Measurements from ENCODE around the gene MATN1.

MATN1 gene

DNA sequence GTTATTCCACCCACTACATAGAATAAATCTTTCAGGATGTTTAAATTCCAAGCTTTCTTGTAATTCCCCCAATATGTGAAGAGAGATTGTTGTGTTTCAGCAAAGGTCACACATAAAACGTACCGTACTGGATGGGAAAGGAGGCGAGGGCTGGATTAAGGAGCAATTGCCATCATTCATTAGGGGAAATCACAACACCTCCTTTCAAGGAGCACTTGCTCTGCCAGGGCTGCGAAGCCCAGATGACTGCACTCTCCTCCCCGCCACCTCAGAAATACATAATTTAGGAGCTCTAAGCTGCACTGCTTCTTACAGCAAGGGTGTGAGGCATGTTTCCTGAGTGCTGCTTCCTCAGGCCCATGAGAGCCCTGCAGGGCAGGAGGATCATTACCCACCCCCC, 29.6 kb downstream of the MATN1 start:
- DNase-seq: peak; percentile 10

DNA sequence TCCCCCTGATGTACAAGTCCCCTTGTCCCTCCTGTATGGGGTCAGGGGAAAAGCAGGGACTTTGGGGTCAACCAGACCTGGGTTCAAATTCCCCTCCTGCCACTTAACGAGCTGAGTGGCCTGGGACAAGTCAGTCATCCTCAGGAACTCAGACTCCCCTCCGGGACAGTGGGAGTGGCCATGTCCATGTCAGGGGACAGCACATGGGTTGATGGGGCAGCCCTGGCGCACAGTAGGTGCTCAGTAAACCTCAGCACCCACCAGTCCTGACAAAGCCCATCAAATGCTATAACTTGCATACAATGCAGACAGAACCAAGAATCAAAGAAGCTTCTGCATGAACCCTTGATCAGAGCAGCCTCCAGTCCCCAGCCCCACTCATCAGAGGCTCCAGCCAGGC, 30.0 kb downstream of the MATN1 start:
- DNase-seq: peak; percentile 38

DNA sequence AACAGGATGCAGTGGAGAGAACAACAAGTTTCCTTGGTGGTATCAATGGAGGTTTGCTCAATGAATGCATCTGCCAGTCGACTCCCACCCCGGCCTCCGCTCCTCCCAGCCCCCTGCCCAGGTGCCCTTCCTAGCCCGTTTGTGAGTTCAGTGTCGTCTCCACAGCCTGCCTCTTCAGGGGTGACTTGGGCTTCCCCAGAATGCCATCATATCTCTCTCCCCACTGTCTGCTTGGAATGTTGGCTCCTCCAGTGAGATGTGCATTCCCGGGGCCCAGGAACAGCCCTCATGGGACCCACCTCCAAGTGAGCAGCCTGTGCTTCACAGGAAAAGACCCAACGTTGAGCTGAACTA, 30.5 kb downstream of the MATN1 start:
- peak; percentile 17 for DNase-seq

DNA sequence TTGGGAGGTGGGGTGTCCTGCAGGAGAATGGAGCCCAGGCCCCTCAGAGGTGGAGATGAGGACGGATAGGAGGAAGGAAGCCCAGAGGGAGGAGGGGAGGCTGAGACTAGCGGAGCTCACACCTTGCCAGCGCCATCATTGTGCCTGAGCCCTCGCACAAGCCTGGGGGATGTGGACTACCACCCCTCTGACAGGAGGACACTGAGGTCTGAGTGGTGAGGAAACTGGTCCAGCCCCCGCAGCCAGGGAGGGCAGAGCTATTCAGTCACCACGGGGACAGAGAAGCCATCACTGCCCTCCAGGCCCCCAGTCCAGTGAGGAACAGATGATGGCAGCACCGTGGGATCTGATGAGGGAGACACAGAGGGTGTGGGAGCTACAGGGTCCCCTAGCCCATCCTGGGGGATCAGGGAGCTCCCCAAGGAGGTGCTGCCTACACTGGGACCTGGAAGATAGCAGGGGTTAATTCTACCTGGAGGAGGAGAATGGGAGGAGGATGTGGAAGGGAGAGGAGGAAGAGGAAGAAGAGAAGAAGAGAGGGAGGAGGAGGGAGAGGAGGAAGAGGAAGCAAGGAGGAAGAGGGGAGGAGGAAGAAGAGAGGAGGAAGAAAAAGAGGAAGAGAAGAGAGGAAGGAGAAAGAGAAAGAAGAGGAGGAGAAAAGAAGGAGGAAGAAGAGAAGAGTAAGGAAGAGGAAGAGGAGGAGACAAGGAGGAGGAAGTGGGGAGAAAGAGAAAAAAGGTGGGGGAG, 31.0 kb downstream of the MATN1 start:
- peak; percentile 25 for DNase-seq

DNA sequence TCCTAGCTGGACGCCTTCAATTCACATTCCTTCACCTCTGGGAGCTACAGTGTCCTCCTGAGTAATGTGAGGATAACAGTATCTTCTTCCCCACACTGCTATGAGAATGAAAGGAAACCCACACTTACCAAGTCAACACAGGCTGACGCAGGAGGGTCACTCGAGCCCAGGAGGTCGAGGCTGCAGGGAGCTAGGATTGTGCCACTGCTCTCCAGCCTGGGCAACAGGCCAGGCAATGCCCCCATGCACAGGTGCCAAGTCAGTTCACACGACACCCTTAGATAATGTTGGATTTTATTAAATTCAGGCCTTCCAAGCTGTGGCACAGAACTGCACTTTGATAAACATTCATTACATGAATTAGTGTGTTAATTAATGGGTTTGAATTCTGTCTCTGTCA, 31.9 kb downstream of the MATN1 start:
- DNase-seq: peak; percentile 21

DNA sequence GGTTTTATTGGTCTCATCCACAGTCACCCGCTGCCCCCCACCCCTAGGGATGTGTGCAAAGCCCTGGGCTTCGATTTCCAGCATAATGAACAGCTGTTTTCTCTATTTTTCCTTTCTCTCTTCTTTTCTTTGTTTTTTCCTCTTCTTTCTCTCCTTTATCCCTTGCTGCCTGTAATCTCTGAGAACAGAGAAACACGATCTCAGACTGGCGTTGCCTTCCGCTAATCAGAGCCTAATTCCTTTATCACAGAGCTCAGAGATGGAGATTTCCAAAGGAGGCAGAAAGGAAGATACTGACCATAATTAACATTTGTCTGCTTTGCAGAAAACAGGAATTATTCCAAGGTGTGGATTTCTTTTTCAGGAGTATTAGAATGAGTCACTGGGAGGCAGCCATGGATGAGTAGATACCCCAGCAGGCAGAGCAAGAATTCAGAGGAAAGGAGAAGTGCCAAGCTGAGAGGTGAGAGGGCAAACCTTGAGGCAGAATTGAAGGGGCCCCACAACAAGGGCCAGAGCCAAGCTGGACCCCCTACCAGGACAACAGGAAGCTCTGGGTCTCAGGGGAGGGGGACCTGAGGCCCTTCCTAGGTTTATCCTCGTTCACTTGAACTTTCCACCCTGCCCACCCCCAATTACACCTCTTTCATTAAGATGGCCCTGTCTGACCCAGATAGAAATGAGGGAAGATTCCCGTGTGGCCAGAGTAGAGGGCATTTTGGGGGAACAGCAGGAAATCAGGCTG, 33.3 kb downstream of the MATN1 start:
- peak; percentile 27 for DNase-seq

DNA sequence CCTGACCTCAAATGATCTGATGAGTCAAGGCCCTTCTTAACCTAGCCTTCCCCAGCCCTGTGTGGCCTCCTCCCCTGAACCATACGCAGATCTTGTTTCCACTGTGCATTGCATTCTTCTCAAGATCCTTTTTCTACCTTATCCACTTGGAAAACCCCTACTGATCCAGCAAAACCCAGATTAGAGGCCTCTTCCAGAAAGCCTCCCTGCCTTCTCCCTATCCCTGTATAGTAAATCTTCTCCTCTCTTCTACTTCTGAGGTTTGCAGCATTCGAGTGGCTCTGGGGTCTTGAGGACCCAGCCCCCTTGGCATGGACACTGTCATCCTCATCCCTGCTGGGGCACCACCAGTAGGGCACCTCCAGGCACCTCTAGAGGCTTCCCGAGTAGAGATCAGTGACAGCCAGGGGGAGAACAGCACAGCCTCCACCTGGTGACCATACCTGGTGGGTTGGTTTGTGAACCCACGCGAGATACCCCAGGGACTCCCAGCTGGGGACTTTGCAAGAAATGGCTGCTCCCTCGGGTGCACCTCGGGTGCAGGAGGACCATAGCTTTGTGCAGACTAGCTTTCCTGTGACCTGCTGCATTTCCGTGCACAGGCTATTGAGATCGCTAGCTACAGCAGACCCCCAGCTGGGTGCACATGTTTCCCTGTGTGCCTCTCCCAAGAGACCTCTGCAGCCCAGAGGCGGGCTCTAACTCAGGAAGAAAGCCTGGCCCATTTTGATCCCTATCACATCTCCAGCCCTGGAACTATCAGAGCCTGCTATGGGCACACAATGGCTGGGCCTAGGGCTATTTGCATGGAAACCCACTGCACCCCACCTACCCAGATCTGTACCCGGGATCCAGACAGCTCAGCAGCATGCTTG, 34.2 kb downstream of the MATN1 start:
- DNase-seq: peak; percentile 35

DNA sequence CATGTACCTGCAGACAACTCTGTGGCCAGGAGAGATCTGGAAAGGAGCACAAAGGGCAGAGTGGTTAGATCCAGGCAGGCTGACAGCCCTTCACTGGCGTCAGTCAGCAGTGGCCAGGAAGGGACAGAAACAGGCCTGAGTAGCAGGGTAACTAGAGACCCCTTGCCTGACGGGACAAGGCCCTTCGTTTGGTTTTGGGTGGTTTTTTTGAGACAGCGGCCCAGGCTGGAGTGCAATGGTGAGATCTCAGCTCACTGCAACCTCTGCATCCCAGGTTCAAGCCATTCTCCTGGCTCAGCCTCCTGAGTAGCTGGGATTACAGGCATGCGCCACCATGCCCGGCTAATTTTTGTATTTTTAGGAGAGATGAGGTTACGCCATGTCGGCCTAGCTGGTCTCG, 34.9 kb downstream of the MATN1 start:
- peak; percentile 32 for DNase-seq

DNA sequence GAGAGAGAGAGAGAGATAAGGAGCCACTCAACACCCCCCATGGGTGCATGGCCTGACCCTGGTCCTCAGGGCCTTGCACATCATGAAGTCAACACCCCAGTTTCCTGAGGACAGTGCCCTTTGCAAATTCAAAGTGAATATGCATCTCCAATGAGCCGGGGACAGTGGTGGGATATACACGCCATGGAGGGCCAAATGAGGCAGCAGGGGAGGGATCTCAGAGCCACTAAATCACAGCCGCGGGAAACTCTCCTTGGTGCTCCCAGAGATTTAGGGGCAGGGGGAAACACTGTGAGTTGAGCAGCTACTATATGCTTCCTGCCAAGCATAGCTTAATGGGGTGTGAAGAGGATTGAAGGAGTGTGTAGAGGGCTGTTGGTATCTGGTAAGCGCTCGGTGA, 35.5 kb downstream of the MATN1 start:
- peak; percentile 18 for DNase-seq

DNA sequence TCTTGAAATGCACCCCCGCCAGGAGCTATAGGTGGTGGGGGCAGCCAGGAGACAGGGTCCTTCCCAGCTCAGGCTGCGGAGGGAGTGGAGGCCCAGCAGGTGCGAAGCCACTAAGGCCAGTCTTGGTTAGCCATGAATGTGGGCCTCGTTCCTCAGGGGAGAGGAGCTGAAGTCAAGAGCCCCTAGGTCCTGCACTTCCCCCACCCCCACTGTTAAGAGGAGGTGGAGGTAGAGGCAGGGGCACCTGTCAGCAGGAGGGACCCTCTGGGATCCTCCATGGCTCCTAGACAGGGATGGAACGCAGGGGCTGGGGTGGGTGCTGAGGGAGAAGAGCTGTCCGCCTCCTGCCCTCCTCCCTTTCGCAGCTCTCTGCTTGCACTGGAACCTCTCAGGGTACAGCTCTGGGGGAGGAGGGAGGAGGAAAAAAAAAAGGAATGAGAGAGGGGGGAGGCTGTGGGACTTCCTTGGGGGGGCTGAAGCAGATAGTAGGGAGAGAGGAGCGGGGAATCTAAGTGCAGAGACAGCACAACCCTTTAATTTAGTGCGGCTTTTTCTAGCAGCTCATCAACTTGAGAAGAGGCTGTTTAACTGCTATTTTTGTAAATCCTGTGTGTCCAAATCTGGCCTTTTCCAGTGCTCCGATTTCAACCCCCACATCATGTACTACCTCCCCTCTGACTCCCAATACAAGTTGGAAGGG, 37.0 kb downstream of the MATN1 start:
- peak; percentile 36 for DNase-seq

DNA sequence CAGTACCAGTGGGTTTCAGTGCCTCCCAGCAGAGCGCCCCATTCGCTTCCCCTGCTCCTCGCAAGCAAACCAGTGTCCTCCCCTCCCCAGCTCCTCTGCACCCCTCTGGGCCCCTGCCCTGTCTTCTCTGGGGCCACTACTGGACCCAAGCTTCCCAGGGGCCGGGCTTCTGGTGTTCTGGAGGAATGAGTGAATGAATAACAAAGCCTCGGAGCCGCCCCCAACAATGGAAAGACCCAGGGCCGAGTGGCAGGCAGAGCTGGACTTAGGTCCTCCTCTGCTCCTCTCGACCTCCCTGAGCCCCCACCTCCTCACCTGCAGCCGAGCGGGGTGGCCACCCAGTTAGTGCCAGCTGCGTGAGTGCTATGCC, 37.6 kb downstream of the MATN1 start:
- DNase-seq: peak; percentile 39

DNA sequence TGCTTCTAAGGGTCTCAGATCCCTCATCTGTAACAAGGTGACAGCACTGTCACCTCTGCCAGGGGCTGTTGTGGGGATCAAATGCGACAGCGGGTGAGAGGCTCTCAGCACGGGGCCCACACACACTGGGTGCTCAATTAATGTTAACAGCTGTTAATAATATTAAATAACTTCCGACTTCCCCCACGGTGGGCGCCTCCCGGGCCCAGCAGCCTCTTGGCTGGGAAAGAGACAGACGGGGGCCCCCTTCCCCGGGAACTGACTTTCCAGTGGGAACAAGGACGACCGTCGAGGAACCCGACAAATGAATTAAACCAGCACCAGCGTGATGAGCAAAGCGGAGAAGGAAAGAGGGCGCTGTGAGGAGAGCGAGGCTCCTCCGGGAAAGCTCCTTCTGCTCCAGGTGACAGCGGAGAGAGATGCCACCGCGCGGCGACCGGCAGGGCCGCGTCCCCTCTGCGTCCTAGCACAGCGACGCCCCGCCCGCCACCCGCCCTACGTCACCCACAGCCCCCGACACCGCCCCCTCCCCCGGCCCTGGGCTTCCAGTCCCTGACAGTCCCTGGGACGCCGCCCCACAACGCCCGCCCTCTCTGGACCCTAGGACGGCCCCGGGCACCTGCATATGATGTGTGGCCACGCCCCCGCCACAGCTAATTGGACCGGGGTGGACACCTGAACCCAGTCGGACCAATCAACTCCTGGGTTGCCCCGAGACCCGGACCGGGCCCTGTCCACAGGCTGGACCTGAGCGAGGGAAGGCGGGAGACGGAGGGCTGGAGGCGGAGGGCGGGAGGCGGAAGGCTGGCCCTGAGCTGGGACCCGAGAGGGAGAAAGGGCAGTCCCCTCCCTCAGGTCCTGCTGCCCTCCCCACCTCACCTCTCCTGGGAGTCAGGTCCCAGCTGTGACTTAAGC, 38.2 kb downstream of the MATN1 start:
- peak; percentile 42 for DNase-seq

DNA sequence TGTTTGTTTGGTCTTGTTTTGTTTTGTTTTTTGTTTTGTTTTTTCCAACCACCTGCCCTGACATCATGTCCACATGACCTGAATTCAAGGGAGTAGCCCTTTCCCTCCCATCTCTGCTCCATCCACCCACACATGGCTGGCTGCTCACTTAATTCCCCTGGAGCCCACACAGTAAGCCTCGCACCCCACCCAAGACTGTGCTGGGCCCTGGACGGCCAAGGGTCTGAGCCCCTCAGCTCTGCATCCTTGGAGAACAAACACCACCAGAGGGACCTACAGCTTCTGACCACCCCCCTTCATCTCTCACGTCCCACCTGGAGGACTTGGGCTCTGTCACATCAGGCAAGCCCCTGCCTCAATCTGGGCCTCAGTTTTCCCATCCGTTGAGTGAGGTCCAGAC, 39.1 kb downstream of the MATN1 start:
- DNase-seq: no peak

DNA sequence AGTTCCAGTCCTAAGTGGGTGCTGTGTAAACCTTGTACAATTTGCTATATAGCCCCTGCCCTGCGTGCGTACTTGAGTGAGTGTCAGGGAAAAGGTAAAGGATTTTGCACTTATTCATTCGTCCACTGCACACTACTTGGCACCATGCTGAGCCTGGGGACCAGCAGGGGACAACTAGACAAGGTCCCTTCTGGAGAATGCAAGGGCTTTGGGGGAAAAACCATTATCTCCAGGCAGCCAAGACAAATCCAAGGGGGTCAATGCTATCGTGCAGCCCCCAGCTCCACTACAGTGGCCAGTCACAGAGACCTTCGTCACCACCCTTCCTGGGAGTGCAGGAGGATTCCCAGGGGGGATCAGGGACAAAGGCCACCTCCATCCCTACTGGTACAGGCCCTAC, 39.7 kb downstream of the MATN1 start:
- peak; percentile 12 for DNase-seq

DNA sequence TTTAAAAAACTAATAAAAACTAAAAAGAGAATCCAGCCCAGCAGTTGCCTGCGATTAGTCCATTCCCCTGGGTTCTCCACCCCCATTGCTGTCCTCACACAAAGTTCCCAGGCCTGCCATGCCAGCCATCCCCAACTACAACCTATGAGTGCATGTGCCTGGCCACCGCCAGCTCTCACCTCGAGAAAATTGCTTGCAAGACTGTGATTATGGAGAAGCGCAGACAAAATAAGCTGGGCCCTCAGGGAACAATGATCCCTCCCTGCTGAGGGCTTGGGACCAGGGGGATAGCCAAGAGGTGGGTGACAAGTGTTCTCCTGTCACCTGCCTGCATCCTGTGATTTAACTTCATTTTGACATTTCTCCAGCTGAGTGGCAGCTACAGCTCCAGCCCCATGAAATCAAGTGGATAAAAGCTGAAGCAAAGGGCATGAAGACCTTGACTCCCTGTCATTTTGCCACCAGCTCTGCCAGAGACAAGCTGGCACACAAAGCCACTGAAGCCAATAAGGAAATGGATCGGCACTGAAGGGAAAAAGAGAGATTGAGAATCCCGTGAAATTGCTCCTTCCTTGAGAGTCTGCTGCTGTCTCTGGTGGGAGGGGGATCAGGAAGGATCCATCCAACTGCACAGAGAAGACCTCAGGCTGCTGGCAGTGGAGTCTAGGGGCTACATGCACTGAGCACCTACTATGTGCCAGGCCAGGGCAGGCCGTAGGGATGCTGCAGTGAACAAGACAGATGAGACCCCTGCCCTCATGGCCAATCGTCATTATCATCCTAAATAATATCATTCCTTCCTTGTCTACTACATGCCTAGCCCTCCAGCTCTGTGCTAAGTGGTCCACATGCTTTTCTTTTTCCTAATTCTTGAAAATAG, 40.7 kb downstream of the MATN1 start:
- peak; percentile 6 for DNase-seq

DNA sequence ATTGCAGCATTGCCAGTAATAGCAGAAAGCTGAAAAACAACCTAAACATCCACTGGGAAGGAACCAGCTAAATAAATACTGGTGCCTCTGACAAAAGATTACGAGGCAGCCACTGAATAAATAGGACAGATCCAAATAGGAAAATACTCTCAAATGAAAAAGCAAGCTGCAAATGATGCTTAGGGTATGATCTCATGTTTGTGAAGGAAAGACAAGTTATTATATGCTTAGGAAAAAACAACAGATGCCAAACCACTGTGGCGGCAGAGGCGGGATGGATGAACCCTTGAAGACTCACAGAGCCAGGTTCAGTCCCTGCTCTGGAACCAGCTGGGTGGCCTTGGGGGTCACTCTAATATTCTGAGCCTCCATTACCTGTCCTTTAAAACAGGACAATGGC, 41.6 kb downstream of the MATN1 start:
- DNase-seq: peak; percentile 44

DNA sequence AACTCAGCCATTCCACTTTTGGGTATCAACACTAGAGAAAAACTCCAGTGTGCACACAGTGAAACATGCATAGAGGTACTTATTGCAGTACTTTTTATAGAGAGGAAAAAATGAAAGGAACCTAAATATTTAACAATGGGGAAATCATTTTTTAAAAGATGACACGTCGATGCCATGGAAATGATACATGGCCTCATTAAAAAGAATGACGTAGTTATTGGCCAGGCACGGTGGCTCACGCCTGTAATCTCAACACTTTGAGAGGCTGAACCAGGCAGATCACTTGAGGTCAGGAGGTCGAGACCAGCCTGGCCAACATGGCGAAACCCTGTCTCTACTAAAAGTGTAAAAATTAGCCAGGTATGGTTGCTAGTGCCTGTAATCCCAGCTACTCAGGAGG, 42.5 kb downstream of the MATN1 start:
- DNase-seq: no peak

DNA sequence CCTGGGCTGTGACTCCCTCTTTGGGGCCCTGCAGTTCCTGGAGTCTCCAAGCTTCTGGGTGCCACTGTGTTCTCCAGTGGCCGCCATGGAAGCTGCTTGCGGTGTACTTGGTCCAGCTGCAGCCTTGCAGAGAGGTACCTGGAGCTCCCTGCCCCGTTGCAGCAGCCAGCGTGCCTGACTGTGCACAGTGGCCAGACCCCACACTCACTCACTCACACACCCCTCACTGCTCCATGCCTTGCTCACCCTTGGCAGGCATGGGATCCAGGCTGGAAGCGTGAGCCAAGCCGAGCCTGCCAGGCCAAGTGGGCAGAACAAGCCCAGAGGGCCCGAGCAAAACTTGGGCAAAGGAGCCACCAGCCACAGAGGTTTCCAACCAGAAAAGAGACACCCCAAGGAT, 43.0 kb downstream of the MATN1 start:
- peak; percentile 19 for DNase-seq

DNA sequence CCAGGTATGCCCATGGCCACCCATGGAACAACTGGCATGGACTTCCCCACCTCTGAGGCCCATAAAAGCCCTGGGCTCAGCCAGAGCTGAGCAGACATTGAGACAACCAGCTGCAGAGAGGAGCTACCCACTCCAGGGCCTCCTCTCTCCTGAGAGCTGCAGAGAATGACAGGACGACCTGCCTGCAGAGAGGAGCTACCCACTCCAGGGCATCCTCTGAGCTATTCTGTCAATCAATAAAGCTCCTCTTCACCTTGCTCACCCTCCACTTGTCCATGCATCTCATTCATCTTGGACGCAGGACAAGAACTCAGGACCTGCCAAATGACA, 43.4 kb downstream of the MATN1 start:
- no peak for DNase-seq

DNA sequence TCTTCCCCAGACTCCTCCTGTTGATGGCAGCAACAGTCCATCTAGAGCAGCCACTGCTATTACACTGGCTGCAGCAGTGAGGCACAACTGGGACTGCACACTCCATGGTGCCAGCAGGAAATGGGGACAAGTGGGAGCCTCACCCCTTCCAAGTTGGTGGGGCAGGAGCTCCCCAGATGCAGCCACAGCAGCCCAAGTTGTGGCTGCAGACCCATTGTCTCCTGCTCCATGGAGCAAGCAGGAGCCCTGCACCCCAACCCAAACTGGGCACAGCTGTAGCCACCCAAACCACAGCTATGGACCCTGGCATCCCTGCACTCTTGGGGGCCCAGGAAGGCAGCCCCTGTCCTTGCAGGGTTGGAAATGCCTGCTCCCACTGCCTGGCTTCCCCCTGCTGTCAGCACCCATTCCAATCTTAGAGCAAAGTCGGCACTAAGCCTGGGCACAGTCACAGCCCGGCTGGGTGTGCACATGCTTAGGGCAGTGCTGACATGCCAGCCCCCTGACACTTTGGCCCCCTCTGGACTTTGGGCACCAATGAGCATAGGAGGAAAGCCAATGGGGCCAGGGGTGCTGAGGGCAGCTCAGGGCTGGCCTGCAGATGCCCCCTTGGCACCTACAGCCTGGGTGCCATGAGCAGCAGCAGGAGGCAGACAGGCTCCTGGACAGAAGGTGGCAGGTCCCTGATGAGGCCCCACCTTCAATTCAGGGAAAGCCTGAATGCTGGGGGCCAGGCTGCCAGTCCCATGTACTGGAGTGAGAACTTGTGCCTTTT, 44.0 kb downstream of the MATN1 start:
- peak; percentile 19 for DNase-seq

All from right forelimb (tissue), 1 donor.